HG03575 (cell line): Measurements from ENCODE around the gene MORN1.
"Not testable (repeated sequence)": the region's sequence is repeated elsewhere in the genome, so short reads cannot be mapped to it uniquely, and the experiment has no call there.

ENCODE experiments used
- ATAC-seq: cut with Tn5 transposase; IDR thresholded peaks from one replicate; pipeline ENCODE4 v1.9.1; 2021; ENCODE audit not compliant: unreplicated experiment, insufficient number of reproducible peaks, low FRiP score; ENCODE audit errors: extremely low read depth

MORN1 gene

DNA sequence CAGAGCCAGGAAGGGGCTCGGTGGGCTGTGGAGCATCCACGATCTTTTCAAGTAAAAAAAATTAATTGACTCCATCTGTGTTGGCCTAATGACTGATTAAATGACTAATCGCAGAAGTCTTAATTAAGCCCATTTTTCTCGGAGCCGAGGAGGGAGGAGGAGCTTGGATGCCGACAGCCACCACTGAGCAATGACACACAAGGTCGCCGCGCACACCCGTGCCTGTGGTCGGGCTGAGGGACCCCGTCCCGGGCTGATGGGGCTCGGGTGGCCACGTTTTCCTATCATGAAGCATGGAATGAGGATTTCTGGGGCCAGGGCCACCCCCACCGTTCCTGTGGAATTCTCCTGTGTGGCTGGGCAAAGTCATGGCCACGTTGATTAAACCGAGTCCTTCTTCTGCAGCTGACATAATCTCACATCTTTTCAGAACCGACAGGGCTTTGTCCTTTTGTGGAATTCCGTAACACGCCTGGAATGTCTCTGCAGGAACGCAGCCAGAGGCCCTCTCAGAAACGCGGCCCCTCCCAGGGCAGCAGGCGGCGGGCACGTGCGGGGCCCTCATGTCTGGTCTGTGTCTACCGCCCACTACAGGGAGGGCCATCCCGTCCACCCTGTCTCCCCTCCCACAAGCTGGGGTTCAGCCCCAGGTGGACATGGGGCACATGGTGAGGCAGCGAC lies 60.7 kb downstream of the MORN1 start:
- no peak for ATAC-seq

GRCh38 chr1:2330035-2330434 lies 61.3 kb downstream of the MORN1 start:
- ATAC-seq, result no peak

GRCh38 chr1:2328676-2329455 lies 62.5 kb downstream of the MORN1 start:
- ATAC-seq, result no peak

DNA sequence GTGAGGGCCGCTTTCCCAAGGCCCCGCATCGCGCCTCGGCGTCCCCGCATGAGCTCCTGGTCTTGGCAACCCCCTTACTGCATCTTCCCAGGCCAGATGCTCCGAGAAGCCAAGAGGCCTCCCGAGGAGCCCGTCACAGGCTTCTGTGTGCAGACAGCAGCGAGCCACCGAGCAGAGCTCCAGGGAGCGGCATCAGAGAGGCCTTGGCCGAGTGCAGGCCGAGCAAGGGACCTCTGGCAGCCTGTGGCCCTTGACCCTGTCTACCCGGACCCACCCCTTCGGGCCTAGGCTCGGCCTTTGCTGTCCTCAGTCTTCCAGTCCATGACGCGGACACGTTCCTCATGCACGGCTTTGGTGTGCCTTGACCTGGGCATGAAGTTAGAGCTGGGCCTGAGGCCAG lies 63.5 kb downstream of the MORN1 start:
- no peak for ATAC-seq

DNA sequence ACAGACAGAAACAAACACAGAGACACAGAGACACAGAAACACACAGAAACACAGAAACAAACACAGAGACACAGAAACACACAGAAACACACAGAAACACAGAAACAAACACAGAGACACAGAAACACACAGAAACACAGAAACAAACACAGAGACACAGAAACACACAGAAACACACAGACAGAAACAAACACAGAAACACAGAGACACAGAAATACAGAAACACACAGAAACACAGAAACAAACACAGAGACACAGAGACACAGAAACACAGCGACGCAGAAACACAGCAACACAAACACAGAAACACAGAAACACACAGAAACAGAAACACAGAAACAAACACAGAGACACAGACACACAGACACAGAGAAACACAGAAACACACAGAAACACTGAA lies 64.2 kb downstream of the MORN1 start:
- ATAC-seq, result not testable (repeated sequence)

GRCh38 chr1:2326524-2326923 lies 64.8 kb downstream of the MORN1 start:
- no peak for ATAC-seq

DNA sequence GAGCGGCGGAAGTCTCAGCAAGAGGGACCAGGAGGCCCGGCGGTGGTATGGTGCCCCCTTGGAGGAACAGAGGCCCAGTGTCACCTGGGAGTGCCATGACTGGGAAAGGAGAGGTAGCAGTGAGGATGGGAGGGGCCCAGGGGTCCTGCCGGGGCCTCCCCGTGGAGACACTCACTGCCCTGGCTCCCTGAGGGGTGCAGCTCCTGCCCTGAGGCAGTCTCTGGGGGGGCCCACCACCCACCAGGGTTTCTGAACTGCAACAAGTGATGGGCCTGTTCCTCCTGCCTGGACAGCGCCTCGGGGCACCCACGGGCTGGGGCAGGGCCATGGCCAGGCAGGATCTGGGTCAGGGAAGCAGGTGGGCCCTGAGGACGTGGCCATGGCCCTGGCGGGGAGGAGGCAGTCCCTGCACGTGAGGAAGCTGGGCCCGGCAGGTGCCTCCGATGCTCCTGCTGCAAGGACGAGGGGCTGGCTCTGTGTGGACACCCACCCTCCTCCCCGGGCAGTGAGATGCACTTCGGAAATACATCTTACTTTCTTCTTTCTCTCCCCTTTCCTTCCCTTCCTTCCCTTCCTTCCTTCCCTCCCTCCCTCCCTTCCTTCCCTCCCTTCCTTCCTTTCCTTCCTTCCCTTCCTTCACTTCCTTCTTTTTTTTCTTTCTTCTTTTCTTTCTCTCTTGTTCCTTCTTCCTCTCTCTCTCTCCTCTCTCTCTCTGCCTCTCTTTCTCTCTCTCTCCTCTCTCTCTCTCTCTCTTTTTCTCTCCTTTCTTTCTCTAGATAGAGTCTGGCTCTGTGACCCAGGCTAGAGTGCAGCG lies 66.6 kb downstream of the MORN1 start:
- ATAC-seq, result no peak

GRCh38 chr1:2323451-2323974 lies 67.8 kb downstream of the MORN1 start:
- no peak for ATAC-seq

DNA sequence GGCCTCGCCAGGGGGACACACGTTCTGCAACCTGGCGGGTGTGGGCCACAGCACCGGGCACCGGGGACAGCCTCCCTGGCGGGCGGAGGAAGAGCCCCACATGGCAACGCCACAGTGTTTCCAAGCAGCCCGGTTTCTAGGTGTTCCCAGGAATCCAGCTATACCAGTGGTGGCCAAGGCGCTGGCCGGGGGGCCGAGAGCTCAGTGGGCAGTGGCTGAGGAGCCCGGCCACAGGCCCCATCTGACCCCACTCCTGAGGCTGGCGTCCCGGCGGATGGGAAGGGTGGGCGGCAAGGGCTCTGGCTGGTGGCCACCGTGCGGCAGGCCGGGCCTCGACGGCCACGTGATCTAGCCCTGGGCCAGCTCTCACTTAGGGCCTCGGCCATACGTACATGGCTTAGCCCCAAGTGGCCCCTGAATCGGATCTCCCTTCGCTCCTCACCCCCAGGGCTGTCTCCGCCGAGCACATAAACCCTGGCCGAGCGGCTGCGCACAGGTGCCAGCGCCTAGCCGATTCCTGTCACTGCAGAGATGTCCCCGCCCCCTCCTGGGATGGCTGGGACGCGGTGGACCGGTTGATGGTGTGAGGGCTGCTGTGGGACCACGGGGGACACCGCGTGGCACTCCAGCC lies 68.7 kb downstream of the MORN1 start:
- ATAC-seq, result no peak

DNA sequence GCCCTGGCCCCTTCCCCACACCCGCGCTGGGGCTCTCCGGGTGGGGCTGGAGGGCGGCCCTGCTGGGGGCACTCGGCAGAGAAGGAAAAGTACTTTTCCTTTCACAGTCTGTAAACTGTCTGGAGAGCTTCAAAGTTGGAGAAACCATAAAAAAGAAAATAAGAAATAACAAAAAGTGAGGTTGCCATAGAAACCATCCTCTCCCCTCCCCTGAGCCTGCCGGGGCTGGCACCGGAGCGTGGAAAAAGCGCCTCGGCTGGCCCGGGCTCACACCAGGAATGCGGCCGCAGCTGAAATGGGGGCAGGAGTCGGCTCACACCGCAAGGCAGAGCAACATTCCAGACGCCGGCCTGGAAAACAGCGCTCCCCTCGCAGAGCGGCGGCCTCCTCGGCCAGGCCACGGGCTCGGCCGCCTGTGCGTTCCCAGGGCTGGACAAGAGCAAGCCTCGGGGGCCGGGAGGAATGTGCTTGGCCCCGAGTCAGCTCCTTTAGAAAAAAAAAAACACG lies 69.2 kb downstream of the MORN1 start:
- no peak for ATAC-seq

DNA sequence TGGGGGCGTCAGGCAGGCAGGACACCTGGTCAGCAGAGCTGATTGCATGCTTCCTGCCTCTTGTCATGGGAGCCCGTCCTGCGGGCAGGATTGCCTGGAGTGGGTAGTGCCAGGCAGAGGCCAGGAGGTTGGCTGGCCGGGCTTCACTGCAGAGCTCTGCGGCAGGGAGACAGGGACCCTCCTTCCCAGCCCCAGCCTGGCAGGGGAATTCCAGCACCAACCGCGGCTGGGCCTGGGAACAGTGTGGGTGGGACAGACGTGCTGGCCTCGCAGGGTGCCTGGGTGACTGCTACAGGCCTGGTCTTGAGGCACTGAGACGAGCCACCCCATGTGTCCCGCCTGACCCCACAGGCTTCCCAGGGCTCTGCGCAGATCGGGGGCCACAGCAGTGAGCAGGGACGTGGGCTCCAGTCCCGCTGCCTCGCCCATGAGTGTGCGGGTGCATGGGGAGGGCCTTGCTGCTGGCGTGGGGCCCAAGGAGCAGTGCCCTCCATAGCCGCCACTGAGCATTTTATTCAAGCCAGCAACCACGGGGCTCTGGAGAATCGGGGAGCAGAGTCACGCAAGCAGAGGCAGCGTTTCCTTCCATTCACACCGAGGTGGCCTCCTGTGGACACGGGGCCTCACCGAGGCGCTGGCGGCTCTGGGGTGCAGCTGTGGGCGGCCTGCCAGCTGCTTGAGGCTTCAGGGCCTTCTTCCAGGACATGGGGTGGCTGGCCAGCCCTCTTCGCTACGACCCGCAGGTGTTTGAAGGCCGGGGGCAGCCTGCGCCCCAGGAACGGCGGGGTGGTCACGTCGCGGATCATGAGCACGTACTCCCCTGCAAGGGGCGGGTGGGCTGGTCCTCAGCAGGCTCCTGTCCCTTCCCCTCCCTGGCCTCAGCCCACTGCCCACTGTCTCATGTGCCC lies 70.3 kb downstream of the MORN1 start:
- ATAC-seq, result no peak

- ATAC-seq, result no peak
These were observed 71.3 kb downstream of the MORN1 start for GRCh38 chr1:2320006-2320405.

- no peak for ATAC-seq
These were observed 72.1 kb downstream of the MORN1 start for GRCh38 chr1:2319291-2319690.

- ATAC-seq, result no peak
These were observed 72.8 kb downstream of the MORN1 start for GRCh38 chr1:2318314-2319278.

DNA sequence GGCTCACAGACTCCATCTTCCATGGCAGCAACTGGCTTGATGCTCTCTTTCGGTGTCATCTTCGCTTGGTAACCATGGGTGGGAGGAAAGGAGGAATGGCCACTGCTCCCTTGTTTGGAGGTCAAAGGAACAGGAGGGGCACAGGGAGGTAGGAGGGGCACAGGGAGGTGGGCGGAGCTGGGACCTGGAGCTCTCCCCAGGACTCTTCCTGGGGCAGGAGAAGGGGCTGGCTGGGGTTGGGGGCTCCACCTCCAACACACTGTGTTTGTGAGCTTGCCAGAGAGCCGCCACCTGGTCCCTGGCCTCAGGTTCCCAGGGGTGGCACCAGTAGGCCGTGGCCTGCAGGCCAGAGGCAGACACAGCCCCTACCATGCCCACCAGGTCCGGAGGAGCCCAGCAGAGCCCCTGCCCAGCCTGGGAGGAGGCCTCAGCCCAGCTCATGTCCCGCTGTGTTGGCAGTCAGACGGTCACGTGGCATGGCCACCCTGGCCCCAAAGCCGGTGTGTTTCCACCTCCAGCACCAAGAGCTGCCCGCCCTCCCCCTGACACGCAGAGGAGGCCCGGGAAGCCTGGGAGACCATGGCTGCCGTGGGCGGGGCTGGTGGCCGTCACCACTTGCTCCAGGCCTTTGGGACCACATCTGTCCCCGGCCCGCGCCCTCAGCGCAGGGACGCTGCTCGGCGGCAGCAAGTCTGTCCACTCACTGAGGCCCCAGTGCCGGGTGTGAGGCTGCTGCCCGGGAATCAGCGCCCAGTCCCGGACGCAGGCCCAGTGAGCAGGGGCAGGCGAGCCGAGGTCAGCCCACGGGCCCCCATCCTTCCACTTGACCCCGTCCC lies 73.9 kb downstream of the MORN1 start:
- ATAC-seq, result no peak

DNA sequence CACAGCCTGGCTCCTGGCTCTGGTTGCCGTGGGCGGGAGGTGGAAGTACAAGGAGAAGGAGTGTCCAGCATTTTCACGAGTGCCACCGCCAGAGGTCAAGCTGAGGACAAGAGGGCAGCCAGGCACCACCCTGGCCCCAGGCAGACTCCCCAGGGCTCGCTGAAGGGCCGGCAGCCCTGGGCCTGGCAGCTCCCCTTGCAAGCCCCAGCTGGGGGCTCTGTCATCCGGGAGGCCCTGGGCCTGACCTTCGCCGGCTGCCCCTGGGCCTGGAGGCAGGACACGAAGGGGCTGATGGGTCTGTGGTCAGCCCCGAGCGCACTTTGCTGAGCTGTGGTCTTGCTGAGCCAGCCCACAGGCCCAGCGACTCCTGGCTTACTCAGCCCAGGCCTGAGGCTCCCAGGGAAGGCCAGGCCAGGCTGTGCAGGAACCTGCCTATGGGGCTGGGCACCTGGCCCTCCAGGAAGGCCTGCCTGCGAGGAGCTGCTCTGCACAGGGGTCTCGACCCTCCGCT lies 74.8 kb downstream of the MORN1 start:
- ATAC-seq, result no peak
